GM12873 (cell line): Measurements from ENCODE around the gene IARS2.

Experiments used
- CTCF ChIP-seq: IDR thresholded peaks from 2 replicates; pipeline ENCODE4 v1.5.1; 2012; ENCODE audit warnings: low read depth, mild to moderate bottlenecking, moderate library complexity, low read length, control low read depth; ENCODE audit not compliant: insufficient read depth; ENCODE audit errors: missing control alignments

IARS2 gene

GRCh38 chr1:220182656-220183055 is 88.7 kb downstream of the IARS2 start:
- TF ChIP-seq CTCF, result no peak

GRCh38 chr1:220184506-220184905 is 90.6 kb downstream of the IARS2 start:
- TF ChIP-seq CTCF, result no peak

GRCh38 chr1:220186752-220187151 is 92.8 kb downstream of the IARS2 start:
- no peak for TF ChIP-seq CTCF

- TF ChIP-seq CTCF, result no peak
Observed at GRCh38 chr1:220188538-220188937, 94.6 kb downstream of the IARS2 start.

- TF ChIP-seq CTCF, result peak; percentile 42
Observed at GRCh38 chr1:220189750-220190347, 95.9 kb downstream of the IARS2 start.

- no peak for TF ChIP-seq CTCF
Observed at GRCh38 chr1:220195701-220196100, 101.8 kb downstream of the IARS2 start.
